Activated naive CD4-positive, alpha-beta T cell treated with anti-CD3 and anti-CD28 coated beads, Interleukin-2, amount 10 ng/mL, durations not matched to agents 7 days and 5 days (primary cell): ENCODE results near the gene PCMTD2.
"Not testable (repeated sequence)": the region's sequence is repeated elsewhere in the genome, so short reads cannot be mapped to it uniquely, and the experiment has no call there.

ENCODE experiments used
- CTCF ChIA-PET: fragments of 350-600 bp; sonication (Branson Sonifier 250); formaldehyde crosslinking; loops from one replicate; lab custom pipeline; 2021; ENCODE audit warnings: antibody characterized with exemption; lab: Charles Lee
- DNase-seq: peaks from one replicate; pipeline ENCODE4 v3.0.0-alpha.2; 2020
- H3K27ac Mint-ChIP-seq: one replicate; pipeline ENCODE4 v1.8.0; 2021; ENCODE audit warnings: mild to moderate bottlenecking, moderate library complexity, mixed read lengths
- H3K27me3 Mint-ChIP-seq: one replicate; pipeline ENCODE4 v1.8.0; 2021; ENCODE audit warnings: mild to moderate bottlenecking, mixed read lengths
- H3K36me3 Mint-ChIP-seq: one replicate; pipeline ENCODE4 v1.8.0; 2021; ENCODE audit warnings: mixed read lengths
- H3K4me1 Mint-ChIP-seq: one replicate; pipeline ENCODE4 v1.8.0; 2021; ENCODE audit warnings: mixed read lengths
- H3K4me3 Mint-ChIP-seq: one replicate; pipeline ENCODE4 v1.8.0; 2021; ENCODE audit warnings: mild to moderate bottlenecking, moderate library complexity, mixed read lengths
- H3K9me3 Mint-ChIP-seq: one replicate; pipeline ENCODE4 v1.8.0; 2021; ENCODE audit warnings: mixed read lengths

The PCMTD2 gene

GRCh38 chr20:64315381-64315780 lies 59.8 kb downstream of the PCMTD2 start:
- H3K27me3 Mint-ChIP-seq, result peaks cover 34% of the 10 kb centered on the region
- H3K27ac Mint-ChIP-seq, H3K36me3 Mint-ChIP-seq: not testable (repeated sequence)

DNA sequence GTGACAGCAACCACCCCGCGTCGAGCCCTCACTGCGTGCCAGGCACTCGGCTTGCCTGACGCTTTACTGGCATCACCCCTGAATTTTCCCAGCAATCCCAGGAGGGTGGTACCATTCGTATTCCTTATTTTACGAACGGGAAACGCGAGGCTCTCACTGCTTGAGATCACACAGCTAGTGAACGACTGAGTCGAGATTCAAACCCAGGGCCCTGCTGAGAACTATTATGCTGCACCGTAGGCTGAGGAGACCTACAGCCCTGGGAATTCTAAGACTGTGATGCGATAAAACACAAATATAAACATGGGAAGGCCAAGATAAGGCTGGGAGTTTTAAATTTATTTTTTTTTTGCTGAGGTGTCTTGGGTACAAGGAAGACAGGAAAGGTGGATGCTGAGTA lies 60.3 kb downstream of the PCMTD2 start:
- DNase-seq, H3K4me3 Mint-ChIP-seq, H3K36me3 Mint-ChIP-seq, H3K4me1 Mint-ChIP-seq, CTCF ChIA-PET, H3K27ac Mint-ChIP-seq, H3K9me3 Mint-ChIP-seq: not testable (repeated sequence)
- peaks cover 35% of the 10 kb centered on the region for H3K27me3 Mint-ChIP-seq

More at GRCh38 chr20:64315381-64315780, 59.8 kb downstream of the PCMTD2 start:
- CTCF ChIA-PET, H3K4me3 Mint-ChIP-seq, H3K4me1 Mint-ChIP-seq, DNase-seq, H3K9me3 Mint-ChIP-seq: not testable (repeated sequence)

DNA sequence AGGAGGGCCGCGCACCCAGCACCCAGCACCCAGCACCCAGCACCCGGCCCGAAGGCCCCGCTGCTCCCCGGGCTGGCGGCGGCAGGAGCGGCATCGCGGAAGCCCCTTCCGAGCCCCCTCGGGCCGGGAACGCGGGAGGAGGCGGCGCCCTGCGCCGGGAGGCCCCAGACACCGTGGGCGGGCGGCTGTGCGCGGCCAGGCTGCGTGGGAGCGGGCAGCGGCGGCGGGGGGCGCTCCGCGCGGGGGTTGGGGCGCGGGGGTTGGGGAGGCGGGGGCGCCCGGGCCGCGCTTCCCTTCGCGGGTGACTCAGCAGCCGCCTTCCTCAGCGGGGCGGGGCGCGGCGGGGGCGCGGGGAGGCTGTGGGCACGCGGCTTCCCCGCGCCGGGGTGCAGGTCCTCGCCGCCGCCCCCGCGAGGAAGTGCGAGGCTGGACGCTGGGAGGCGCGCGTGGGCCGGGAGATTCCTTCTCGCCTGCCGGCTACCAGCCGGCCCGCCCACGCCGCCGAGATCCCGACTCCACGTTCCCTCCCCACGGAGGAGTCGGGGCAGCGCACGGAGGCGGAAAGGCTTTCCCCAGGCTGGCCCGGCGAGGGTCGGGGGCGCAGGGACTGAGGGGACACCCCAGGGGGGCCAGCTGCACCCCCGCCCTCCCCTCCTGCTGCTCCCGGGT lies 61.0 kb downstream of the PCMTD2 start:
- H3K27ac Mint-ChIP-seq, H3K36me3 Mint-ChIP-seq, CTCF ChIA-PET, H3K4me1 Mint-ChIP-seq, H3K9me3 Mint-ChIP-seq, H3K4me3 Mint-ChIP-seq: not testable (repeated sequence)
- peak; percentile 45 for DNase-seq
- peaks cover 37% of the 10 kb centered on the region for H3K27me3 Mint-ChIP-seq

GRCh38 chr20:64317331-64317730 lies 61.8 kb downstream of the PCMTD2 start:
- H3K4me1 Mint-ChIP-seq, H3K4me3 Mint-ChIP-seq, H3K27ac Mint-ChIP-seq, DNase-seq, H3K9me3 Mint-ChIP-seq, H3K36me3 Mint-ChIP-seq, CTCF ChIA-PET: not testable (repeated sequence)
- H3K27me3 Mint-ChIP-seq, result peaks cover 41% of the 10 kb centered on the region

DNA sequence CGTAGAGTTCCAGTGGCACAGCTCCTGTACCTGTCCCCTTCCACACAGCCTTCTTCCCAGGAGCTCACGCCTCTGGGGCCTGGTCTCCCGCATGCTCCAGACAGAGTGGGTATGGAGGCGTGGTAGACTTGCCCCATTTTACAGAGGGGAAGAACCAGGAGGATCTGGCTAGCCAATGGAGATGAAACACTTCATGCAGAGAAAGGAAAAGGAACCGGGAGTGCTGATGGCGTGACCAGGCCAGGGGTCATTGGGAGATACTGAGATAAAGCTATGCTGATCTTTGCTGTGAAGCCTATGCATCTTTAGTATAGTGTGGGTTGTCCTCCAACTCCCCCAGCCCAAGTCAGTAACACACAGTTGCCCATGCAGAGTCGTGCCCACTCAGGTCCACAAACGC lies 62.5 kb downstream of the PCMTD2 start:
- H3K36me3 Mint-ChIP-seq, DNase-seq, H3K4me3 Mint-ChIP-seq, CTCF ChIA-PET, H3K9me3 Mint-ChIP-seq, H3K4me1 Mint-ChIP-seq, H3K27ac Mint-ChIP-seq: not testable (repeated sequence)
- peaks cover 44% of the 10 kb centered on the region for H3K27me3 Mint-ChIP-seq

DNA sequence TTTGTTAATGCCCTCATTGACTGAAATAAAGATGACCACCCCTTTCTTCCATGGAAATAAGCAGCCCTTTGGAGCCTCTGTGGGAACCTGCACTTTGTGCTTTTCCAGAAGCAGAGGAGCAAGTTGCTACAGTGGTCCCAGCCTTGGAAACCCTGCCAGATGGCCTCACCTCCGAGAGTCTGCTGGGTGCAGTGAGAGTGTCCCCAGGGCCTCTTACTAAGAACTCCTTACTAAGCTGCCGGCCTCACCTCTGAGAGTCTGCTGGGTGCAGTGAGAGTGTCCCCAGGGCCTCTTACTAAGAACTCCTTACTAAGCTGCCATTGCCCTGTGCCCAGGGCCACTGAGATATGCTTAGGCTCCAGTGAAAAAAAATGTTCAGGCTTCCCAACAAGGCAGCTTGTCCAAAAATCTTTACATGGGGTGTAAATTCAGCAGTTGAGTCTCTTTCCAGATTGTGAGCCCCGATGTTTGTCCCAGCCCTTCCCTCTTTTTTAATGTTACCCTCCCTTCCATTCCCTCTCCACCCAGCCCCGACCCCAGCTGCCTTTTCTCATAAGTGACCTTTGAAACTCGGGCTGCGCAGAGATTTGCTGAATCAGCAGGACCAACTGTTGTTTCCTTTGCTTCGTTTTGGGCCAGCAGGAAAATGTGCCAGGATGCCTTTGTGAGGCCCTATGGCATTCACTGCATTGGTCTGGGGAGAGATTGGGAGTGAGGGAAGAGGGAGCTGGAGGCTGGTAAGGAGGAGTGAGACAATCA lies 66.7 kb downstream of the PCMTD2 start:
- H3K4me1 Mint-ChIP-seq, H3K27ac Mint-ChIP-seq: not testable (repeated sequence)

More for the DNA sequence above, 66.7 kb downstream of the PCMTD2 start:
- H3K9me3 Mint-ChIP-seq, H3K36me3 Mint-ChIP-seq, DNase-seq, H3K4me3 Mint-ChIP-seq, CTCF ChIA-PET: not testable (repeated sequence)
- H3K27me3 Mint-ChIP-seq, result peaks cover 44% of the 10 kb centered on the region
